HepG2 (cell line): ENCODE measurements around the gene INTS4. TPM values are rescaled to one million over a fixed set of nuclear protein-coding genes. Genes with fewer than 3 reads are reported as not detected.

Experiments used
- ATAC-seq: fragments of 200-7000 bp; cut with Tn5 transposase; 3 replicates; pipeline ENCODE4 v1.9.1; 2020; ENCODE audit warnings: mild to moderate bottlenecking, moderate library complexity
- BruUV-seq: library from RNA; stranded (reverse); fragments of 400-500 nt; replicated peaks from 2 replicates; lab custom pipeline; 2021; lab: Mats Ljungman, UMichigan
- CTCF ChIA-PET: fragments of 300-600 bp; formaldehyde crosslinking; extraction: SDS; loops from one replicate; lab custom pipeline; 2021; ENCODE audit warnings: low total read pairs, inconsistent platforms, low intra/inter-chr PET ratio; lab: Yijun Ruan, JAX
- POLR2A ChIA-PET: fragments of 350-600 bp; sonication (Branson Sonifier 250); formaldehyde crosslinking; loops from one replicate; lab custom pipeline; 2020; ENCODE audit warnings: antibody characterized with exemption, inconsistent platforms; lab: Yijun Ruan, JAX
- DNase-seq: peaks from one replicate; pipeline ENCODE4 v3.0.0-alpha.2; 2015; ENCODE audit warnings: low spot score
- FAIRE-seq: peaks from 3 replicates; lab custom pipeline; 2011; peaks lifted over from hg19 to GRCh38; lab: Jason Lieb, UNC
- H2AFZ ChIP-seq: one replicate; pipeline ENCODE4 v1.6.1; 2011; ENCODE audit warnings: low read length, inconsistent platforms
- H3K27ac ChIP-seq: fragments of 300-600 bp; 3 replicates; pipeline ENCODE4 v1.8.0; 2011; ENCODE audit warnings: mixed run types, mild to moderate bottlenecking, mixed read lengths, low read length, inconsistent platforms; ENCODE audit not compliant: insufficient read depth; ENCODE audit errors: extremely low read length
- H3K27me3 ChIP-seq, 2 experiments: fragments of 200-600 bp in 1 of 2; 2 replicates in 1 of 2; 3 replicates in 1 of 2; pipeline versions ENCODE4 v1.6.0 to v1.8.0; 2011; ENCODE audit warnings: low read length in 2 of 2, mild to moderate bottlenecking in 2 of 2, moderate library complexity in 2 of 2, inconsistent platforms in 1 of 2; ENCODE audit not compliant: insufficient read depth in 2 of 2, control insufficient read depth in 1 of 2
- H3K36me3 ChIP-seq, 2 experiments: fragments of 200-600 bp in 1 of 2; replicated peaks in 1 of 2; 2 replicates in 1 of 2; 3 replicates in 1 of 2; pipeline versions ENCODE4 v1.5.1 to v1.8.0; 2011; ENCODE audit warnings: low read length in 2 of 2, inconsistent platforms in 1 of 2; ENCODE audit not compliant: insufficient read depth in 2 of 2, control insufficient read depth in 1 of 2
- H3K4me1 ChIP-seq: 2 replicates; pipeline ENCODE4 v1.5.1; 2012; ENCODE audit warnings: low read length, inconsistent platforms; ENCODE audit not compliant: insufficient read depth
- H3K4me2 ChIP-seq: 2 replicates; pipeline ENCODE4 v1.6.0; 2011; ENCODE audit warnings: low read depth, low read length, inconsistent platforms
- H3K4me3 ChIP-seq, 3 experiments: fragments of 200-600 bp in 1 of 3; sonication (generic), shearing (Covaris generic) in 1 of 3; replicated peaks in 1 of 3; 2 replicates each; pipeline ENCODE4 v1.5.1; 2011 to 2016; ENCODE audit warnings: low read length in 3 of 3, inconsistent platforms in 2 of 3, low read depth in 2 of 3, mild to moderate bottlenecking in 2 of 3, control low read depth in 1 of 3, mixed read lengths in 1 of 3; ENCODE audit not compliant: insufficient read depth in 1 of 3
- H3K79me2 ChIP-seq: one replicate; pipeline ENCODE4 v1.6.1; 2011; ENCODE audit warnings: low read length, inconsistent platforms; ENCODE audit not compliant: insufficient read depth
- H3K9ac ChIP-seq: 2 replicates; pipeline ENCODE4 v1.6.0; 2011; ENCODE audit warnings: mild to moderate bottlenecking, low read depth, low read length, inconsistent platforms; ENCODE audit not compliant: insufficient read depth
- H3K9me3 ChIP-seq: 2 replicates; pipeline ENCODE4 v1.5.1; 2012; ENCODE audit warnings: mild to moderate bottlenecking, low read length
- H4K20me1 ChIP-seq: 2 replicates; pipeline ENCODE4 v1.6.0; 2011; ENCODE audit warnings: inconsistent platforms, mild to moderate bottlenecking, low read length, moderate library complexity; ENCODE audit not compliant: insufficient read depth
- CENPT ChIP-seq: sonication (generic); formaldehyde crosslinking; IDR thresholded peaks from 2 replicates; pipeline ENCODE4 v1.8.0; 2022; ENCODE audit warnings: low read depth, mild to moderate bottlenecking, moderate library complexity, missing genetic modification reagents
- CREBL2 ChIP-seq: sonication (generic); formaldehyde crosslinking; IDR thresholded peaks from 2 replicates; pipeline ENCODE4 v1.8.1; 2023; ENCODE audit warnings: missing genetic modification reagents, mild to moderate bottlenecking, borderline replicate concordance
- CREM ChIP-seq, 2 experiments: sonication (generic) in 1 of 2; formaldehyde crosslinking in 1 of 2; IDR thresholded peaks; 2 replicates each; pipeline versions ENCODE4 v1.4.0 to v1.6.1; 2016 to 2020; ENCODE audit warnings: antibody characterized with exemption in 1 of 2, mild to moderate bottlenecking in 1 of 2, missing genetic modification reagents in 1 of 2
- FOXC1 ChIP-seq: sonication (generic); formaldehyde crosslinking; IDR thresholded peaks from 2 replicates; pipeline ENCODE4 v1.8.0; 2022; ENCODE audit warnings: mild to moderate bottlenecking, missing genetic modification reagents, borderline replicate concordance
- HMG20A ChIP-seq: IDR thresholded peaks from 2 replicates; pipeline ENCODE4 v1.6.1; 2016; ENCODE audit warnings: borderline replicate concordance
- HNRNPK ChIP-seq: fragments of 200-400 bp; formaldehyde crosslinking; IDR thresholded peaks from 2 replicates; pipeline ENCODE4 v1.6.1; 2018; ENCODE audit warnings: low read length, low read depth, moderate library complexity, mild to moderate bottlenecking; ENCODE audit not compliant: poor library complexity, severe bottlenecking
- KLF11 ChIP-seq: IDR thresholded peaks from 2 replicates; pipeline ENCODE4 v1.6.1; 2016; ENCODE audit warnings: missing compliant biosample characterization
- MTA3 ChIP-seq: sonication (generic); formaldehyde crosslinking; IDR thresholded peaks from 2 replicates; pipeline ENCODE4 v1.4.0; 2020; ENCODE audit warnings: missing genetic modification reagents
- MXD1 ChIP-seq: sonication (generic); formaldehyde crosslinking; IDR thresholded peaks from 2 replicates; pipeline ENCODE4 v1.4.0; 2020; ENCODE audit warnings: mild to moderate bottlenecking, missing genetic modification reagents
- NBN ChIP-seq: fragments of 450-650 bp; conservative IDR thresholded peaks from 2 replicates; pipeline ENCODE4 v1.6.1; 2017
- POLR2AphosphoS2 ChIP-seq: IDR thresholded peaks from 2 replicates; pipeline ENCODE4 v1.6.1; 2011; ENCODE audit warnings: low read depth, low read length, improper control_type of control experiment
- PPARG ChIP-seq: conservative IDR thresholded peaks from 2 replicates; pipeline ENCODE4 v1.6.1; 2016; ENCODE audit warnings: missing biosample characterization, missing genetic modification reagents
- SATB2 ChIP-seq: sonication (generic); formaldehyde crosslinking; IDR thresholded peaks from 2 replicates; pipeline ENCODE4 v1.5.0; 2020; ENCODE audit warnings: missing genetic modification reagents
- SOX6 ChIP-seq, 2 experiments: fragments of 450-650 bp in 1 of 2; sonication (generic) in 1 of 2; formaldehyde crosslinking in 1 of 2; IDR thresholded peaks; 2 replicates each; pipeline versions ENCODE4 v1.4.0 to v1.6.1; 2017 to 2020; ENCODE audit warnings: antibody characterized with exemption in 1 of 2, mild to moderate bottlenecking in 1 of 2, missing genetic modification reagents in 1 of 2
- SRY ChIP-seq: sonication (generic); formaldehyde crosslinking; IDR thresholded peaks from 2 replicates; pipeline ENCODE4 v1.8.0; 2022; ENCODE audit warnings: mild to moderate bottlenecking, missing genetic modification reagents
- TEF ChIP-seq: sonication (generic); formaldehyde crosslinking; IDR thresholded peaks from 2 replicates; pipeline ENCODE4 v1.5.0; 2020; ENCODE audit warnings: missing genetic modification reagents
- ZNF17 ChIP-seq: sonication (generic); formaldehyde crosslinking; IDR thresholded peaks from 2 replicates; pipeline ENCODE4 v1.5.0; 2020; ENCODE audit warnings: mild to moderate bottlenecking, missing genetic modification reagents
- ZNF264 ChIP-seq: sonication (generic); formaldehyde crosslinking; IDR thresholded peaks from 2 replicates; pipeline ENCODE4 v1.4.0; 2020; ENCODE audit warnings: missing genetic modification reagents
- ZNF547 ChIP-seq: sonication (generic); formaldehyde crosslinking; IDR thresholded peaks from 2 replicates; pipeline ENCODE4 v1.5.1; 2020; ENCODE audit warnings: mild to moderate bottlenecking, missing genetic modification reagents
- WGBS: methylation state at CpG from one replicate; pipeline ENCODE4 v1.1.6; 2017; ENCODE audit warnings: low lambda C conversion rate; 5-methylcytosine and 5-hydroxymethylcytosine counted together
- in situ Hi-C: cut with HindIII; loops from 2 replicates; pipeline ENCODE4 v1.10.0; 2017; ENCODE audit warnings: low pct_unique_long_range_greater_than_20kb; ENCODE audit not compliant: extremely low pct_ligation_motif_present
- intact Hi-C: fragments of 100-400 bp; cut with micrococcal nuclease; formaldehyde crosslinking; loops from one replicate; pipeline ENCODE4 v1.10.0; 2022; ENCODE audit not compliant: unreplicated experiment
- polyA plus RNA-seq, 8 experiments: library from polyadenylated mRNA; depleted of rRNA in 3 of 8; stranded (reverse) in 7 of 8; unstranded in 1 of 8; fragments of >200 nt; fragmentation: Illumina TruSeq in 4 of 8; extraction: Trizol in 4 of 8; gene quantifications; 2 replicates each; pipeline versions ENCODE4 v1.2.1 to v1.2.3, GENCODE V29; 2011 to 2016; ENCODE audit warnings: low read depth in 4 of 8, missing spikeins in 1 of 8, mixed read lengths in 1 of 8; ENCODE audit not compliant: insufficient read depth in 1 of 8
- total RNA-seq, 5 experiments: library from RNA; depleted of rRNA; stranded (reverse); fragments of >200 nt; fragmentation: Illumina TruSeq; extraction: Trizol; gene quantifications; 2 replicates each; pipeline ENCODE4 v1.2.3, GENCODE V29; 2016; ENCODE audit warnings: low read depth in 1 of 5
- TF ChIP-seq, protein P1 (sequence below): sonication (generic); formaldehyde crosslinking; IDR thresholded peaks from 2 replicates; pipeline ENCODE4 v1.5.0; 2020; ENCODE audit warnings: missing genetic modification reagents, mild to moderate bottlenecking, borderline replicate concordance

INTS4 gene
- total and polyA plus RNA-seq, 2 of the 13 experiments (the other 11 are each of a cell fraction or from before 2014, with no cell fraction given), result 37.3 to 44.8 TPM

GRCh38 chr11:77873345-77873744, 121.1 kb downstream of the INTS4 start:
- Histone ChIP-seq H3K4me1 (no peaks in the 10 kb centered on the region), H3K79me2 (no peaks in the 10 kb centered on the region), H3K27ac (no peak overlapping the region), H3K4me3 (no peak overlapping the region), H3K9me3 (no peaks in the 10 kb centered on the region), H3K27me3 (no peaks in the 10 kb centered on the region), H3K9ac (no peak overlapping the region), H3K4me2 (no peak overlapping the region), H3K36me3 (peaks cover 2 to 18% of the 10 kb centered on the region in 2 experiments), H2AFZ (no peak overlapping the region), H4K20me1 (no peaks in the 10 kb centered on the region)
- no peak for TF ChIP-seq ZNF264 (CRISPR knock-in tag)
- no peak for TF ChIP-seq NBN
- TF ChIP-seq SATB2, result no peak
- no peak for TF ChIP-seq CREBL2
- 98% methylated on average over 1 of the region's 1 CpG for WGBS
- intact Hi-C loops, result no loop called here
- no peak for ATAC-seq
- ChIA-PET CTCF (no interaction called here), POLR2A (no interaction called here)
- in situ Hi-C loops, result no loop called here
- no peak for FAIRE-seq
- DNase-seq, result no peak
- BruUV-seq, result TSS peak; percentile 34

- WGBS, result 100% methylated on average over 3 of the region's 3 CpGs
- ATAC-seq (no peak), FAIRE-seq (no peak), DNase-seq (no peak)
- Histone ChIP-seq H4K20me1 (no peaks in the 10 kb centered on the region), H3K79me2 (no peaks in the 10 kb centered on the region), H3K36me3 (peaks cover 2 to 17% of the 10 kb centered on the region in 2 experiments), H3K9ac (no peak overlapping the region), H2AFZ (no peak overlapping the region), H3K27me3 (no peaks in the 10 kb centered on the region), H3K27ac (no peak overlapping the region), H3K4me2 (no peak overlapping the region), H3K4me3 (no peak overlapping the region), H3K4me1 (no peaks in the 10 kb centered on the region), H3K9me3 (no peaks in the 10 kb centered on the region)
- in situ Hi-C loops (no loop called here), intact Hi-C loops (no loop called here)
- CTCF ChIA-PET, result no interaction called here
- no TSS peak for BruUV-seq
- POLR2A ChIA-PET, result no interaction called here
- TF ChIP-seq CENPT (CRISPR knock-in tag), result no peak
- no peak for TF ChIP-seq PPARG
- TF ChIP-seq POLR2AphosphoS2, result no peak
- no peak for TF ChIP-seq SOX6 (IDR thresholded peaks at IDR 0.05)
- no peak for TF ChIP-seq SOX6 (CRISPR knock-in tag; IDR thresholded peaks at IDR 0.05)
- no peak for TF ChIP-seq TEF
- no peak for TF ChIP-seq CREM (IDR thresholded peaks at IDR 0.05)
- no peak for TF ChIP-seq CREM (CRISPR knock-in tag; IDR thresholded peaks at IDR 0.05)
- TF ChIP-seq FOXC1 (CRISPR knock-in tag), result no peak
- TF ChIP-seq KLF11 (CRISPR knock-in tag), result no peak
- TF ChIP-seq MTA3 (CRISPR knock-in tag), result no peak
- TF ChIP-seq HNRNPK, result no peak
- no peak for TF ChIP-seq HMG20A (CRISPR knock-in tag)
- no peak for TF ChIP-seq ZNF547
- no peak for TF ChIP-seq MXD1 (CRISPR knock-in tag)
- TF ChIP-seq ZNF17 (CRISPR knock-in tag), result no peak
- TF ChIP-seq, protein P1, sequence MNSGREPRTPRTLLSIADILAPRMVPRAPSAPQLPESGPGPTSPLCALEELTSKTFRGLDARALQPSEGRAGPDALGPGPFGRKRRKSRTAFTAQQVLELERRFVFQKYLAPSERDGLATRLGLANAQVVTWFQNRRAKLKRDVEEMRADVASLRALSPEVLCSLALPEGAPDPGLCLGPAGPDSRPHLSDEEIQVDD (CRISPR knock-in tag), result no peak
- TF ChIP-seq SRY (CRISPR knock-in tag), result no peak
Measured at GRCh38 chr11:77871855-77872254, 122.6 kb downstream of the INTS4 start.
